ENCODE measurements around the gene LUZP1. TPM values are rescaled to one million over a fixed set of nuclear protein-coding genes. Genes with fewer than 3 reads are reported as not detected.

Gene LUZP1
- total RNA-seq, 1 donor from 2014 or later: 32.0 TPM

DNA sequence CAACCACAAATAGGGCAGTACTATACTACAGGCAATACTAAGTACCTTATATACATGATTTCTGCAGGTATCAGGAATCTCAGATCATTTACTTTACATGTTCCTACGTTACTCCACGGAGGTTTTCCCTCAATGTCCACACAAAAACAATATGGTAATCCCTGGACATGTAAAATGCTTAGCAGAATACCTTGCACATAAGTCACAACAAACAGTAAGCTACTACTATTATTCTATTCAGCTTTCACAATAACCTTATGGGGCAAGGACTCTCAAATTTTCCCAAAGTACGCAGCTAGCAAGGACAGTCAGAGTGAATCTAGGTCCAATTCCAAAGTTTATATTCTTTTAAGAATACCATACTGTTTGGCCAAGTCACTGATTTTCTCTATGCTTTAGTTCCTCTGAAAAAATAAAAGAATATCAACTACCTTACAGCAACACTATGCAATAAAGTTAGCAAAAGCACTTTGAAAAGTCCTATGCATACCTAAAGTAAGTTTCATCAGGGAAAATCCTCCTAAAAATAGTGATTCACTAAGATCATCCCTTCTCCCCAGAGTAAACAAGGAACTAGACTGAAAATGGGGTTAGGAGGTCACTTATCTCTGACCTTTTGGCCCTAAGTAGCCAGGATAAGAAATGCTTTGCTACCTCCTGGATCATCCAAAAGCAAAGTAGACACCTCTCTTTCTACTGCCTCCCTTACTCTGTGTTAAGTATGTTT, 67.4 kb downstream of the LUZP1 start:
- Mint-ChIP-seq H3K27me3 (ENCODE audit: unreplicated experiment) (peaks cover 4% of the 10 kb centered on the region), H3K4me1 (ENCODE audit: low read depth, unreplicated experiment) (peaks cover 42% of the 10 kb centered on the region), H3K27ac (ENCODE audit: unreplicated experiment) (peak overlapping the region; percentile 99), H3K4me3 (ENCODE audit: unreplicated experiment) (peak overlapping the region; percentile 31), H3K36me3 (ENCODE audit: unreplicated experiment) (peaks cover under 1% of the 10 kb centered on the region), H3K9me3 (ENCODE audit: unreplicated experiment) (peaks cover 8% of the 10 kb centered on the region)
- DNase-seq: no peak
- TF ChIP-seq, protein P1, sequence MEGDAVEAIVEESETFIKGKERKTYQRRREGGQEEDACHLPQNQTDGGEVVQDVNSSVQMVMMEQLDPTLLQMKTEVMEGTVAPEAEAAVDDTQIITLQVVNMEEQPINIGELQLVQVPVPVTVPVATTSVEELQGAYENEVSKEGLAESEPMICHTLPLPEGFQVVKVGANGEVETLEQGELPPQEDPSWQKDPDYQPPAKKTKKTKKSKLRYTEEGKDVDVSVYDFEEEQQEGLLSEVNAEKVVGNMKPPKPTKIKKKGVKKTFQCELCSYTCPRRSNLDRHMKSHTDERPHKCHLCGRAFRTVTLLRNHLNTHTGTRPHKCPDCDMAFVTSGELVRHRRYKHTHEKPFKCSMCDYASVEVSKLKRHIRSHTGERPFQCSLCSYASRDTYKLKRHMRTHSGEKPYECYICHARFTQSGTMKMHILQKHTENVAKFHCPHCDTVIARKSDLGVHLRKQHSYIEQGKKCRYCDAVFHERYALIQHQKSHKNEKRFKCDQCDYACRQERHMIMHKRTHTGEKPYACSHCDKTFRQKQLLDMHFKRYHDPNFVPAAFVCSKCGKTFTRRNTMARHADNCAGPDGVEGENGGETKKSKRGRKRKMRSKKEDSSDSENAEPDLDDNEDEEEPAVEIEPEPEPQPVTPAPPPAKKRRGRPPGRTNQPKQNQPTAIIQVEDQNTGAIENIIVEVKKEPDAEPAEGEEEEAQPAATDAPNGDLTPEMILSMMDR (IDR thresholded peaks at IDR 0.05; ENCODE audit: partially characterized antibody, unreplicated experiment): no peak

DNA sequence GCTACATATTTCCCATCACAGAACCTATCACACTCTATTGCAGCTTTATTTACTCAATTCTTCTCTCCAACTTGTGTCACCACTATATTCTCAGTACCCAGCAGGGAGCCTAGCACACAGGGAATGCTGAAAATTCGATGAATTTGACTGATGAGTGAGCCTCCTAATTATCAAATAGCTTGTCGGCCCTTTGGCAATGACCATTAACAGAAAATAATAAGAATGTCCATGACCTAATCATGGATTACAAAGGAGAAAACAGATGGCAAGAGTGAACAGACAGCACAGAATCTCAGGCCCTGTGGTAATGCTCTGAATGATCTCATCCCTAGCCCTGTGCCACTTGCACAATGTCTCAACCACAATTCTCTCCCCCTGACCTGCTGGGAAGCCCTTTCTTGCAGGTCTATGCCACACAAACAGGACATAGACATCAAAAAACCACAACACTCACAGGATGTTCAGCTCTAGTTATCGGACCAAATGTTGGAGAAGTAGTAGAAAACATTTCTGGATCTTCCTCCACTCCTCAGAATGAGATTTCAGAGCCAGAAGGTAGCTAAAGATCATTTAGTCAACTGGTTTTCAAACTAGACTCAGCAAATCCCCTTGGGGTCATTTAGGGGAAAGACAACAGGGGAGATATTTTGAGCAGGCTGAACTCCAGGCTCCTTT, 68.4 kb downstream of the LUZP1 start:
- peaks cover 4% of the 10 kb centered on the region for H3K27me3 Mint-ChIP-seq (ENCODE audit: unreplicated experiment)
- peaks cover 8% of the 10 kb centered on the region for H3K9me3 Mint-ChIP-seq (ENCODE audit: unreplicated experiment)
- peaks cover 42% of the 10 kb centered on the region for H3K4me1 Mint-ChIP-seq (ENCODE audit: low read depth, unreplicated experiment)
- peak overlapping the region; percentile 99 for H3K27ac Mint-ChIP-seq (ENCODE audit: unreplicated experiment)
- peaks cover 5% of the 10 kb centered on the region for H3K36me3 Mint-ChIP-seq (ENCODE audit: unreplicated experiment)
- TF ChIP-seq, protein P1 (IDR thresholded peaks at IDR 0.05; ENCODE audit: partially characterized antibody, unreplicated experiment): peak; percentile 22
- H3K4me3 Mint-ChIP-seq (ENCODE audit: unreplicated experiment): peak overlapping the region; percentile 68
- DNase-seq: no peak

DNA sequence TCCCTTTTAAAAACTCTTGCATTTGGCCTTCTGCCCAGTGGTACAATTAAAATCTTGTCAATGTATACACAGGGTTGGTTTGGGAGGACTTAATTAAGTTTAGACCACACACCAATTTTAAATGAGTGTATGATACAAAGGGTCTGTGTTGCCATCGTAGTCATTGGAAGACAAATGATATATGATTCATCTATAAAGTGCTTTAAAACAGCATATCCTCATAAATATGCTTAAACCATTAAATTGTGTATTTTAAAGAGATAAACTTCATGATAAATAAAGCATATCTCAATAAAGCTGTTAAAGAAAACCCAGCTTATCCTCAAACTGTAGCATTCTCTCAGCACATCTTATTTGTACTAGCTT, 69.5 kb downstream of the LUZP1 start:
- Mint-ChIP-seq H3K4me3 (ENCODE audit: unreplicated experiment) (peak overlapping the region; percentile 19), H3K27me3 (ENCODE audit: unreplicated experiment) (peaks cover 4% of the 10 kb centered on the region), H3K27ac (ENCODE audit: unreplicated experiment) (peak overlapping the region; percentile 44), H3K9me3 (ENCODE audit: unreplicated experiment) (peaks cover 8% of the 10 kb centered on the region), H3K36me3 (ENCODE audit: unreplicated experiment) (peaks cover 5% of the 10 kb centered on the region), H3K4me1 (ENCODE audit: low read depth, unreplicated experiment) (peaks cover 42% of the 10 kb centered on the region)
- TF ChIP-seq, protein P1 (IDR thresholded peaks at IDR 0.05; ENCODE audit: partially characterized antibody, unreplicated experiment): no peak
- DNase-seq: no peak

GRCh38 chr1:23098463-23099170, 70.0 kb downstream of the LUZP1 start:
- Mint-ChIP-seq H3K4me1 (ENCODE audit: low read depth, unreplicated experiment) (peaks cover 42% of the 10 kb centered on the region), H3K27ac (ENCODE audit: unreplicated experiment) (peak overlapping the region; percentile 44)

More at GRCh38 chr1:23098463-23099170, 70.0 kb downstream of the LUZP1 start:
- peaks cover 5% of the 10 kb centered on the region for H3K36me3 Mint-ChIP-seq (ENCODE audit: unreplicated experiment)
- peaks cover 4% of the 10 kb centered on the region for H3K27me3 Mint-ChIP-seq (ENCODE audit: unreplicated experiment)
- peak; percentile 54 for DNase-seq
- TF ChIP-seq, protein P1 (IDR thresholded peaks at IDR 0.05; ENCODE audit: partially characterized antibody, unreplicated experiment): peak; percentile 86
- peaks cover 8% of the 10 kb centered on the region for H3K9me3 Mint-ChIP-seq (ENCODE audit: unreplicated experiment)
- H3K4me3 Mint-ChIP-seq (ENCODE audit: unreplicated experiment): peak overlapping the region; percentile 19

Measured in glutamatergic neuron (in vitro differentiated cells).